GM19240 (cell line): Measurements from ENCODE around the gene SH3BP5.

Source experiments
- DNase-seq: peaks from one replicate; pipeline ENCODE4 v3.0.0; 2011; ENCODE audit warnings: low spot score; ENCODE audit not compliant: insufficient read length

The SH3BP5 gene

DNA sequence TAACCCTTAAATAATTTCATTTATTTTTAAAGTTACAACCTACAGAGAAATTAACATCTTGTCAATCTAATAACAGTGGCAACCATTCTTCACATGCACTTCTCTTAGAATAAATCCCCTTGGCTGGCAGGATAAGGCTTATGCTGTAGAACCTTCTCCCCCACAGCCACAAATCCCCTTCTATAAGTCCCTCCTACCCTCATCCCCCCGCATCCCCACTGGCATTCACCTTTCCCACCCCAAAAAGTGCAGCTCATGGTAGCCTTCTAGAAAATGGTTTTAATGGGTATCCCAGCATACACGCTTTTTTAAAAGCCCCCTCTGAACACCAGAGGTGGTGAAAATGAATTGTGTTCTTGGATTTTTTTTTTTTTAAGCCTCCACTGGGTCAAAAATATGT, 77.2 kb downstream of the SH3BP5 start:
- no peak for DNase-seq

DNA sequence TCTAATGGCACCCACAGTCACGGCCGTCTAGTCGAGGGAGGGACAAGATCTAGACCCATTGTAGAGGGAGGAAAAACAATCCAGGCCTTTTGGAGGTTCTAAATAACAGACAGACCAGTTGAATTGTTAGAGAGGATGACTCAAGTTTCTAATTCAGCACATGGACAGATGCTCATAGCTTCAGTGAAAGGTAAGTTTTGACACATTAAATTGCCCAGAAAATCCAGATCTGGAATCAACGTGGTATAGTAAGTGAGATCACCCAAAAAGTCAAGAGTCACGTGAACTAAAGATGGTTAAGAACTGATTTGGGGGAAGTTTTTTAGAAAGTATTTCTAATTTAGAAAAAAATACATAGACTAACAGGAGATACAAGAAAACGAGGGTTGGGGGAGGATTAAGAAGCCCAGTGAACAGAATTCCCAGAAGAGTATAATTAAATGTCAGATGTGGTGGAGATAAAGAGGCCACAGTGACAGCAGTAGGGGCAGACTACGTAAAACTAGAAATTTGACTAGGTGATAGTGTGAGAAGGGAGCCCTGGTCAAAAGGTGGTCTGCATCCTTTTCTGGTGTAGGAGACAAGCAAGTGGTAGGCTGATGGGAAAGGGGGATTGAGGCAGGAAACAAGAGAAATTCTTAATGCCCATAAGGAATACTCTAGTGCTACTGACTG, 79.2 kb downstream of the SH3BP5 start:
- no peak for DNase-seq

DNA sequence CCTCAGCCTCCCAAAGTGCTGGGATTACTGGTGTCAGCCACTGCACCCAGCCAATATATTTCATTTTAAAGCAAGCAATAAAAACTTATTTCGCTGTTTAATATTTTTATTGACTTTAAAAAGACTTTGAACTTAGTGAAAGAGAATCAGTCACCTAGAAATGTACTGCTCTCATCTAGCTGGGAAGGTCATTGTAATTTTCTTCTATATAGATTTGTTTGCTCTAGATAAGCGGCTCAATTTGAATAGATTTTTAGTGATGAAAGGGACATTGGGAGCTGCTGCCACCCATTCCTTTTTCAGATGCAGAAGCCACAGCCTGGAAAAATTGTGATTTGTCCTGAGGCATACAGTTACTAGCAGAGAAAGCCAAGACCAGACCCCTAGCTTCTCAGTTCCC, 86.2 kb downstream of the SH3BP5 start:
- DNase-seq = no peak

DNA sequence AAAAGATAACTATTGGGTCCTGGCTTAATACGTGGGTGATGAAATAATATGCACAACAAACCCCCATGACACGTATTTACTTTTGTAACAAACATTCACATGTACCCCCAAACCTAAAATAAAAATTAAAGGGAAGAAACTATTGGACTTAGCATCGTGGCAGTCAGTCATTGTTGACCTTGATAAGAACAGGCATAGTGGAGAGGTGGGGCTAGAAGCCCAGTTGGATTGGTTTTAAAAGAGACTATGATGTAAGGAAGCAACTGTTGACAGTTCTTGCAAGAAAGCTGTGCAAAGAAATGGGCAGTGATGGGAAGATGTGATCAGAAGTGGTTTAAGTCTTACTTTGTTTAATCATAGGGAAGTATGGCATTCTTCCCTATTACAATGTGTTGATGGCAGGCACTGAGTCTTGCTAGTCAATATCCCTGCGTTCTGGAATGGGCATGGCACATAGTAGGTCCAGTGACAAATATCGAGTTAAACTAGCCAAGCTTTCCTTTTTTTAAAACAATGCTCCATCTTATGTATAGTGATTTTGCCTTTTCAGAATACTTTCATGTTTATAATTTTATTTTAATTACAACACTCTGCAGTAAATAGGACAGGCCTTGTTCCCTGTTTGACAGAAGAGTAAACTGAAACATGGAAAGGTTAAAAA, 88.4 kb downstream of the SH3BP5 start:
- DNase-seq = no peak

DNA sequence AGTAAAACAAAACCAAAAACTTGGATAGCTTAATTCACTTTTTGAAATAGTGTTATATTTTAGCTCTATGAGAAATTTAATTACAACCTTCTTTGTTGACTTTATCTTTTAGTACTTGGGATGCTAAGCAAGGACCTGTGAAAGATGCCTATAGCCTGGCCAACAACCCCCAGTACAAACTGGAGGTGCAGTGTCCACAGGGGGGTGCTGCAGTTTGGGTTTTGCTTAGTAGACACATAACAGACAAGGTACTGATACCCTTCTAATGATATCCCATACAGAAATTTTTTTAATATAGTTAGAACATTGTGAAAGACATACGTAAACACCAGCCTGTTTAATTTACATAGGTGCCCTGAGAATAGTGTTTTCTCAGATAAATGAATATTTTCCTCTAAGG, 91.0 kb downstream of the SH3BP5 start:
- no peak for DNase-seq

DNA sequence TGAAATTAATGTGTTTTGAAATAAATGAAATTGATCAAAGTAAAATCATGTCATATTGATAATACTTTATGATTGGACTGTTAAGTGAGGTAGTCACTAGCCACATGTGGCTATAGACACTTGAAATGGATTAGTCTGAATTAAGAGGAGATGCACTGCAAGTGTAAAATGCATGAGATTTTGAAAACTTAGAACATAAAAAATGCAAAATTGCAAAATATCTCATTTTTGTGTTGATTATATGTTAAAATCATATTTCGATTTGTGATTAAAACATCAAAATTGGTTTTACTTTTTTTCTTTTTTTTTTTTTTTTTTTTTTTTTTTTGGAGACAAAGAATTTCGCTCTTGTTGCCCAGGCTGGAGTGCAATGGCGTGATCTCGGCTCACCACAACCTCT, 103.1 kb downstream of the SH3BP5 start:
- no peak for DNase-seq

DNA sequence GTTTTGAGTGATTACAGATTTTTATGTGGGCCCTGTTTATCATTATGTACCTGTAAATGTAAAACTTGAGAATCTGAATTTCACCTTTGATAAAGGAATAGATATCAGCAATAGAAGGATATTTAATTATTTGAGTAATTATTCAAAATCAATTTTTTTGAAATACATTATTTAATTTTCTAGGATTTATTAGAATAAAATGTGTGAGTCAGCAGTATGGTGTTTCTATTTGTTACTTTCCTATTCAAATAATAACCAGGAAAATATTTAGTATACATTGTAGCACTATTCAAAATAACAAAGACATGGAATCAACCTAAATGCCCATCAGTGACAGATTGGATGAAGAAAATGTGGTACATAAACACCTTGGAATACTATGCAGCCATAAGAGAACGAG, 104.2 kb downstream of the SH3BP5 start:
- no peak for DNase-seq

DNA sequence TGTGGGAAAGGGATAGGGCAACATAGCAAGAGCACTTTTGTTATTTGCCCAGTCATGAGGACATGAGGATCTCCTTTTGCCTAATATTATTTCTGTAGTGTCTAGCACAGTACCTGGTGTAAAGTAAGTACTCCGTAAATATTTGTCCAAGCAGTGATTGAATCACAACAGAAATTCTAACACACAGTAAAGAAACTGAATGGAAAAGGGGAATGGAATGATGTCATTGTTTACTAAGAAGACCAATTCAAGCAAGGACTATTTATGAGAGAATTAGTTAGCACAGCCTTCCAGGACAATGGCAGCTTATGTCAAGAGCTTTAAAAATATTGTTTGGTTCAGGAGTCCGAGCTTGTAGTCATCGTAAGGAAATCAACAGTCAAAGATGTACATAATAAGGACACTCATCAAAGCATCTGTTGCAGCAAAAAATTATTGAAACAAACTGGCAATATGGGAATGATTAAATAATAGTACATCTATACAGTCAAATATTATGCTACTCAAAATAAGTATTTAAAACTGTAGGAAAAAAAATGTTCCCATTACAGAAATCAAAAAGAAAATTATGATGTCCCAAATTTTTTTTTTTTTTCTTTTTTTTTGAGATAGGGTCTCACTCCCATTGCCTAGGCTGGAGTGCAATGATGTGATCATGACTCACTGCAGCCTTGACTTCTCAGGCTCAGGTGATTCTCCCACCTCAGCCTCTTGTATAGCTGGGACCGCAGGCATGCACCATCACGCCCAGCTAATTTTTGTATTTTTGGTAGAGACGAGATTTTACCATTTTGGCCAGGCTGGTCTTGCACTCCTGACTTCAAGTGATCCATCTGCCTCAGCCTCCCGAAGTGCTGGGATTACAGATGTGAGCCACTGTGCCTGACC, 108.5 kb downstream of the SH3BP5 start:
- DNase-seq = no peak

DNA sequence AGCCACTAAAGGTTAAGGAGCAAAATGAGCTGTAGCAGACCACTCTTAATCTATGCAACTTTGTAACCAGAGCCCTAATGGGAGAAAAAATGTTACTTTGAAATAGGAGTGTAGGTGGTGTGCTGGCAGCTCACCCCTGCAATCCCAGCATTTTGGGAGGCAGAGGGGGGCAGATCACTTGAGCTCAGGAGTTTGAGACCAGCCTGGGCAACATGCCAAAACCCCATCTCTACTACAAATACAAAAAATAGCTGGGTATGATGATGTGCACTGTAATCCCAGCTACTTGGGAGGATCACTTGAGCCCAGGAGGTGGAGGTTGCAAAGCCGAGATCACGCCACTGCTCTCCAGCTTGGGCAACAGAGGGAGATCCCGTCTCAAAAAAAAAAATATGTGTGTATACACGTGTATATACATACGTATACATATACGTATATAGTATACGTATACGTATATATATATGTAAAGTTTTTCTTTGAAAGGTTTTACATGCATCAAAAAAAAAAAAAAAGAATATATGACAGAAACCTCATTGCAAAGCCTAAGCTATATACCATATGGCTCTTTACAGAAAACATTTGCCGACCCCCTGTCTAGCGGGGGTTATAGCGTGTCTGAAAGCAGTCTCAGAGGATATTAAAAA, 110.7 kb downstream of the SH3BP5 start:
- no peak for DNase-seq

DNA sequence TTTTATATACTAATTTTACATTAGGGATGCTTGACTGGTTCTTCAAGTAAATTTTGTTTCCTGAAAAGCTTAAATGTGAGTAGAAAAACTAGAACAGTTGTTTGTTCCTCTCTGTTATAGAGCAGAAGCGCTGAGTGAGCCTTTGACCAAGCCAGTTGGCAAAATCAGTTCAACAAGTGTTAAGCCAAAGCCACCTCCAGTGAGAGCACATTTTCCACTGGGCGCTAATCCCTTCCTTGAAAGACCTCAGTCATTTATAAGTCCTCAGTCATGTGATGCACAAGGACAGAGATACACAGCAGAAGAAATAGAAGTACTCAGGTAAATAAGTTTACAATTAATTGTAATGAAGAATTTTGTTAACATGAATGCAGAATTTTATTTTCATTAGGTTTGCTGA, 111.7 kb downstream of the SH3BP5 start:
- no peak for DNase-seq

DNA sequence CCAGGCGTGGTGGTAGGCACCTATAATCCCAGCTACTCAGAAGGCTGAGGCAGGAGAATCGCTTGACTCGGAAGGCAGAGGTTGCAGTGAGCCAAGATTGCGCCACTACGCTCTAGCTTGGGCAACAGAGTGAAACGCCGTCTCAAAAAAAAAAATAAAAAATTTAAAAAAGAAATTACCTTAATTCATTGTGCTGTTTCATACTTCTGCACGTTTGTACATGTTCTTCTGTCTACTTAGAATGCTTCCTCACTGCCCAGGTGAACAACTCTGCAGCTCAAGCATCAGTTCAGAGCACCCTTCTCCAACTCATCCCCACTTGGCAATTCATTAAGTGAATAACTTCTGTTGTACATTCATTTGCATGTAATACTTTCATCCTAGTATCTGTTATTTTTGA, 112.3 kb downstream of the SH3BP5 start:
- no peak for DNase-seq

DNA sequence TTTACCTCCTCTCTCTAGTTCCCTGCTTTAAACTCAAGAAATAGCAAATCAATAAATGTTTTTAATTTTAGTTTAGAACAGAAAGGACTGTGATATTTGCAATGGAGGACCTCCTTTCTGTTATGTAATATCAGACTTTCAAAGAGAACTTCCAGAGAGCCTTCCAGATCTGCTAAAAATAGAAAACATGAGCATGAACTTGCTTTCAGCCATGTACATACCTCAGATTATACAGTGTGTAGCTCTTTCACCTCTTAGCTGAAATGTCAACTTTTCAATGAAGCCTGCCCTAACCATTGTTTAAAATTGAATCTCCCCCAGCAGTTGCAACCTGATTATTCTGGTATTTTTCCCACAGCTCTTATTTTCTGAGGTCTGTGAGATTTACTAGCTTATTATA, 113.7 kb downstream of the SH3BP5 start:
- no peak for DNase-seq

DNA sequence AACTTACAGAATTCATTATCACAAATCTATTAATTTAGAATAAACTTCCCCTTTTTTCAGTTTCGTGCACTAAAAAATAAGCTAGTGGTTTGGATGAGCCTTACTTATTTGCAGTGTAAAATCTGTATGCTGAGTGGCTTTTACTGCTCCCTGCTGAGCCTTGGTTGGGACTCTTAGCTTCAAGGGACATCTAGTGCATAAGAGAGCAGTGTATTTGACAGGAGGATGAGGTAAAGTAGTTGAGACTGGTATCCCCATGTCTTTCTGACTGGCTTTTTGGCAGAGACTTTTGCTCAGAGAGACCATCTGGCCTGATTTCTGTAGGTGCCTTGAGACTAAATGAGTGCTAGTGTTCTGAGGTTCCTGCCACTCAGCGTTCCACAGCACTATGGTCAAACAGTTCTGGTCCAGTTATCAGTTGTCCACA, 114.5 kb downstream of the SH3BP5 start:
- no peak for DNase-seq

DNA sequence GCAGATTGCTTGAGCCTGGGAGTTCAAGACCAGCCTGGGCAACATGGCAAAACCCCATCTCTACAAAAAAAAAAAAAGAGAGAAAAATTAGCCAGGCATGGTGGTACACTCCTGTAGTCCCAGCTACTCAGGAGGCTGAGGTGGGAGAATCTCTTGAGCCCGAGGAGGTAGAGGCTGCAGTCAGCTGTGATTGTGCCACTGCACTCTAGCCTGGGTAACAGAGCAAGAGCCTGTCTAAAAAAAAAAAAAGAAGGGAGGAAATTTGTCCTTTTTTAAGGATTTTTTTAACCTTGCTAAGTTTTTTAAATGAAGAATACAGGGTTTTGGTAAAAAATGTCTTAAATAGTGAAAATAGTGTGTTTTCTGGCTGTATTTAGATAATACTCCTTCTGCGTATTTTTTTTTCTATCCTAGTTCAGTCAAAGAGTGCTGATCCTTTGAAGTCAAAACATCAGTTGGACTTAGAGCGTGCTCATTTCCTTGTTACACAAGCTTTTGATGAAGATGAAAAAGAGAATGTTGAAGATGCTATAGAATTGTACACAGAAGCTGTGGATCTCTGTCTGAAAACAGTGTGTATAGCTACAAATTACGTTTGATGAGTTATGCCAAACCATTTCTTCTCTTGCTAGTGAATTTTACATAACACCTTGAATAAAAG, 115.2 kb downstream of the SH3BP5 start:
- DNase-seq = no peak

DNA sequence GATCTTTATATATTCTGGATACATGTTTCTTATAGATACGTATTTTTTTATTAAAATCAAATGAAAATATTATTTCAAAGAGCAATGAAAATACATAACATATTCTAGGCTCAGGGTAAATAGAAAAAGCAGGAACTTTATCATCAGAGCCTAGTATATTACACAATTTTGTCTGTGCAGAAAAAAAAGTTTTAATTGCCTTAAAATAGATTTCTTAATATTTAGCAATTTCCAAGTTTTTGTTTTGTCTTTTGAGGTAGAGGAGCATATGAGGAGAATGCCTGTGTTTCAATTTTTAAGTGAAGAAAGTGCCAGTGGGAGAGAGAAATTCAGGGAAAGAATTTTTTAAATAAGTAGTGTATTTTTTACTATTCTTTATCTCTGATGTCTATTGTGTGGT, 115.9 kb downstream of the SH3BP5 start:
- DNase-seq = no peak

DNA sequence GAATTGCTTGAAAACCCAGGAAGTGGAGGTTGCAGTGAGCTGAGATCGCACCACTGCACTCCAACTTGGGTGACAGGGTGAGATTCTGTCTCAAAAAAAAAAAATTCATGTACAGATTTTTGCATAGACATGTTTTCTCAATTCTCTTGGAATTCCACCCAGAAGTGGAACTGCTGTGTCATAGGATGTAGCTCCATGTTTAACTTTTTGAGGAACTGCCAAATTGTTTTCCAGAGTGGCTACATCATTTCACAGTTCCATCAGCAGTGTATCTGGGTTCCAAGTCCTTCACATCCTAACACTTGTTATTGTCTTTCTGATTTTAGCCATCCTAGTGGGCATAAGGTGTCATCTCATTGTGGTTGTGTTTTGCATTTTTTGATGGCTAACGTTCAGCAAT, 116.4 kb downstream of the SH3BP5 start:
- DNase-seq = no peak

DNA sequence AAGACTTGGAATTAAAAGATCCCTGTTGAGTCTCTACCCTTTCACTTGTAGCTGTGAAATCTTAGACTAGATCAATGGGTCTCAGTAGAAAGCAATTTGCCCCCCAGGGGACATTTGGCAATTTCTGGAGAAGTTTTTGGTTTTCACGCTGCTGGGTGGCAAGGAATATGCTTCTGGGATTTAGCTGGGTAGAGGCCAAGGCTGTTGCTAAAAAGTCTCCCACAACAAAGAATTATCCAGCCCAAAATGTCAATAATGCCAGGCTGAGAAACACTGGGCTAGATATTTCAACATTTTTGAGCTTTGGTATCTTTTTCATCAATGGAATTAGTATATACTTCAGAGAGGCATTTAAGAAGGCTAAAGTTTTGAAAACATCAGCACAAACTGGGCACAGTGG, 117.6 kb downstream of the SH3BP5 start:
- DNase-seq = no peak

DNA sequence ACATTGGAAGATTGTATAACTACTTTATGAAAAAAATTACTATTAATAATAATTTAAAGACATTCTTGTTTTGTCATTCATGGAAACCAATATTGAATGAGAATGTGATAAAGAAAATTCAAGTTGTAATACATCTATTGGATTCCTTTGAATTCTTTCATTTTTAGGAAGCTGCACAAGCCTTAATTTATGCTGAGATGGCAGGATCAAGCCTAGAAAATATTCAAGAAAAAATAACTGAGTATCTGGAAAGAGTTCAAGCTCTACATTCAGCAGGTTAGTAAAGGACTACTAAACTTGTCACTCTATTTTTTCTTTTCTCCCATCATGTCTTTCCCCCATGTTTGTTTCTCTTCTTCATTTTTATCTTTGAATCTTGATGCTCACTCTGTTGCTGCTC, 120.4 kb downstream of the SH3BP5 start:
- no peak for DNase-seq

DNA sequence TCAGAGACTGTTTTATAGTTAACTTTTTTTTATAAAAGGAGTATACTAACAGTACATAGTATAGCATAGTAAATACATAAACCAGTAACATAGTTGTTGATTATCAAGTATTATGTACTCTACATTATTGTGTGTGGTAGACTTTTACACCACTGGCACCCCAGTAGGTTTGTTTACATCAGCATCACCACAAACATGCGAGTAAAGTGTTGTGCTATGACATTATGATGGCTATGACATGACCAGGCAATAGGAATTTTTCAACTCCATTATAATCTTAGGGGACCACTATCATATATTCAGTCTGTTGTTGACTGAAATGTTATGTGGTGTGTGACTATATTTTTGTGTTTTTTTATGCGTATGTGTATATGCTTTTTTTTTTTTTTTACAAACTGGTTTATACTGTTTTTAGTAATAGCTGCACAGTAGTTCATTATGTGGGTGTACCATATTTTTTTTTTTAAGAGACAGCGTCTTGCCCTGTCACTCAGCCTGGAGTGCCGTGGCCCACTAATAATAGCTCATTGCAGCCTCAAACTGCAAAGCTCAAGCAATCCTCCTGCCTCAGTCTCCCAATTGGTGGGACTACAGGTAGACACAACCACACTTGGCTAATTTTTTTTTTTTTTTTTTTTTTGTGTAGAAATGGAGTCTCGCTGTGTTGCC, 124.4 kb downstream of the SH3BP5 start:
- DNase-seq = no peak

DNA sequence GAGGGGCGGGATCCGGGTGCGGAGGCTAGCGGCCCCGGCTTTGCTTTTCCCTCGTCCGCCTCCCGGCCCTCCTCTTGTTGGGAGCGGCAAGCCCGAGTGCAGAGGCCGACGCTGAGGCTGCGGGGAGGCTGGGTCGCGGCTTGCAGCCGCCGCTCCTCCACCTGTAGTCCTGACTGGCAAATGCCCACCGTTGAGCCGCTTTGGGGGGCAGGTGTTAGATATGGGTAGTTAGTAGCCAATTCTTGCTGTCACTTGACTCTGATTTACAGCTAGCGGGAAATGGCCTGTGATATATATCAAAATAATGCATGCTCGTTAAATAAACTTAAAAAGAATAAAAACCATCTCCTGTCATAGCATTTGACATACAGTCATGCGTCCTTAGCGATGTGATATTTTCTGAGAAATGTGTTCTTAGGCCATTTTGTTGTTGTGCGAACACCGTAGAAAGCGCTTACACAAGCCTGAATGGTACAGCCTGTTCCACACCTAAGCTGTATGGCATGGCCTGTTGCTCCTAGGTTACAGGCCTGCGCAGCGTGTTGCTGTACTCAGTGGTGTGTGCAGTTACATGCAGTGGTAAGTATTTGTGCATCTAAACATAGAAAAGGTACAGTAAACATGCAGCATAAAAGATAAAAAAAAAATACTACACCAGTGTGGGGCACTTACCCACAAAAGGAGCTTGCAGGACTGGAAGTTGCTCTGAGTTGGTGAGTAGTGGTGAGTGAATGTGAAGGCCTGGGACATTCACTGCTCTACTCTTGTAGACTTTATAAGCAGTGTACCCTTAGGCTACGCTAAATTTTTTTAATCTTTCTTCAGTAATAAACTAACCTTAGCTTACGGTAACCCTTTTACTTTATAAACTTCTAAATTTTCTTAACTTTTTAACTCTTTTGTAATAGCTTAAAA, 125.5 kb downstream of the SH3BP5 start:
- DNase-seq = no peak
